ENCODE data around the gene SEZ6. TPM values are rescaled to one million over a fixed set of nuclear protein-coding genes. Genes with fewer than 3 reads are reported as not detected.

Gene SEZ6
- total RNA-seq, 1 experiment from 2014 or later = not detected

DNA sequence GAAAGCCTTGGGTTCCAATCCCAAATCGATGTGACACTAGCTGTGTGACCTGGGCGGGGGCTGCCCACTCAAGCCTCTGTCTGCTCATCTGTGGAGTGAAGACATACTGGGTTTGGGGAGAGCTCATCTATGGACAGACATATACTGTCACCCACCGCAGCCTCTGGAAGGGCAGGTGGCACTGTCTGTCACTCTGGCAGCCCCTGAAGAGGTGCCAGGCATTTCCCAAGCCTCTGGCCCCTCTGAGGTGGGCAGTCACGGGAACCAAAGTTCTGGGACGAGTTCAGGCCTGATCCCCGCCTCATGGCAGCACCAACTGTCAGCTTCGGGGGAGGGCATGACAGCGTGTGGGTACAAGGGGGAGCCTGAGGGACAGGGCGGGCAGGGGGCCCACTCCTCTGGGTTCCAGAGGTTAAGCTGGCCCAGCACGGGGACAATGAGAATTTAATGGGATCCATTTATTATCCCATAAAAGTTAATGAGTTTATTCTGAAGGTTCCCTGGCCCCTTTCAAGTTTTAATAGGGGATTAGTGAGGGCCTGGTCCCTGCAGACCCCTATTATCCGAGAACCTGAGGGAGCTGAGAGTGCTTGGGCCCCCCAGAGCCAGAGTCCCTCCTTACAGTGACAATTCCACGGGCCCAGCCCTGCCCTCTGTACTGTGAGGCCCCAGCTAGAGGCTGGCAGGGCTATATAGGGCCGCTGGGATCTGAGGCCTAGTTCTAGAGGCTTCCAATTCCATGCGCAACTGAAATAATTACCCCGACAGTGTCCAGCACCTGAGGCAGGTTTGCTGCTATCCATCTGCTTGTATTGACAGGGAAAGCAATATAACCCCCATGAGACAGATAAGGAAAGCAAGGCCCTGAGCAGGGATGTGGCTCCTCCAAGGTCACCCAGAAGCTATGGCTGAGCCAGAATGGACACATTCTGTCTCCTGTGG, 18.8 kb downstream of the SEZ6 start:
- Histone ChIP-seq H3F3A (ENCODE audit: insufficient read depth, low read depth) (no peaks in the 10 kb centered on the region), H4K20me1 (ENCODE audit: insufficient read depth) (no peaks in the 10 kb centered on the region), H2AFZ (no peak overlapping the region), H3K4me1 (replicated peaks; ENCODE audit: insufficient read depth) (no peaks in the 10 kb centered on the region), H3K27me3 (ENCODE audit: insufficient read depth, low read depth) (peaks cover 24% of the 10 kb centered on the region; the same call in 1 of the 2 replicates), H3K36me3 (ENCODE audit: low read depth) (no peaks in the 10 kb centered on the region), H3K9me3 (ENCODE audit: insufficient read depth, low read depth) (no peaks in the 10 kb centered on the region), H3K4me3 (no peak overlapping the region), H3K79me2 (ENCODE audit: low read depth) (no peaks in the 10 kb centered on the region), H3K9me2 (ENCODE audit: insufficient read depth) (no peaks in the 10 kb centered on the region), H3K27ac (no peak overlapping the region), H3K4me2 (no peak overlapping the region)
- intact Hi-C loops (cut with micrococcal nuclease; ENCODE audit: unreplicated experiment) = no loop called here
- no TSS peak for BruUV-seq (replicated peaks)
- ChIA-PET CTCF (no interaction called here), POLR2A (ENCODE audit: unreplicated experiment) (no interaction called here)
- TF ChIP-seq, protein P1, sequence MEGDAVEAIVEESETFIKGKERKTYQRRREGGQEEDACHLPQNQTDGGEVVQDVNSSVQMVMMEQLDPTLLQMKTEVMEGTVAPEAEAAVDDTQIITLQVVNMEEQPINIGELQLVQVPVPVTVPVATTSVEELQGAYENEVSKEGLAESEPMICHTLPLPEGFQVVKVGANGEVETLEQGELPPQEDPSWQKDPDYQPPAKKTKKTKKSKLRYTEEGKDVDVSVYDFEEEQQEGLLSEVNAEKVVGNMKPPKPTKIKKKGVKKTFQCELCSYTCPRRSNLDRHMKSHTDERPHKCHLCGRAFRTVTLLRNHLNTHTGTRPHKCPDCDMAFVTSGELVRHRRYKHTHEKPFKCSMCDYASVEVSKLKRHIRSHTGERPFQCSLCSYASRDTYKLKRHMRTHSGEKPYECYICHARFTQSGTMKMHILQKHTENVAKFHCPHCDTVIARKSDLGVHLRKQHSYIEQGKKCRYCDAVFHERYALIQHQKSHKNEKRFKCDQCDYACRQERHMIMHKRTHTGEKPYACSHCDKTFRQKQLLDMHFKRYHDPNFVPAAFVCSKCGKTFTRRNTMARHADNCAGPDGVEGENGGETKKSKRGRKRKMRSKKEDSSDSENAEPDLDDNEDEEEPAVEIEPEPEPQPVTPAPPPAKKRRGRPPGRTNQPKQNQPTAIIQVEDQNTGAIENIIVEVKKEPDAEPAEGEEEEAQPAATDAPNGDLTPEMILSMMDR (conservative IDR thresholded peaks at IDR 0.05) = no peak
- TF ChIP-seq EZH2 (IDR thresholded peaks at IDR 0.05; ENCODE audit: low read depth) = no peak
- no peak for DNase-seq

DNA sequence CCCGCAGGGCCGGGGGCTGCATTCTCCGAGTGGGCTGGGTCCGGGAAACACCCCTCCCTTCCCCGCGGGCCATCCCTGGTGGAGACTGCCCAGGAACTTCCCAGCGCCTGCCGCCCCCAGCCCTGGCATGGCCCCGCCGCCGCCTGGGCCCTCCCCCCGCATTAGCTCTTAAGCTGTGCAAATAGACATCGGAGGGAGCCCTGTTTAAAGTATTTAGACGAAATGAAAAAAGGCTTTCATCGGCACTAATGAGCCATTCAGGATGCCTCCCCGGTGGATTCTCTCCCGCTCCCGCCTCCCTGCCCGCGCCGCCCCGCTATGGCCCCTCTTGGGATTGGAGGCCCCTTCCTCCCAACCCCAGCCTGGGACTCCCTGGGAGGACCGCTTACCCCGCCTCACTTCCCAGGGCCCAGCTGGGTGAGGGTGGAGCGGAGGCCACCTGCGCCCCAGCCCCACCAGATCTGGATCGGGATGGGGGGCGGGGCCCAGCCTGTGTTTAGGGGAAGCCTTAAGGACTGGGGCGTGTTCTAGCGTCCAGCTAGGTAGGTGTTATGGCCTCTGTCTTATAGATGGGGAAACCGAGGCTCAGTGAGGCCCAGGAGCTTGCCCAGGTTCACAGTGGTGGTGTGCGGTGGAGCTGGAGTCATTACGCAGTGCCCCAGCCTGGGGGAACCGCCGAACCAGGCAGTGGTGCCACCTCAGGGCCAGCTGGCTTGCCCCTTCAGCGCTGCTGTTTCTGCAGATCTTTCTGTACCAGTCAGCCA, 19.7 kb downstream of the SEZ6 start:
- Histone ChIP-seq H2AFZ (no peak overlapping the region), H3K4me2 (no peak overlapping the region), H3F3A (ENCODE audit: insufficient read depth, low read depth) (no peaks in the 10 kb centered on the region), H4K20me1 (ENCODE audit: insufficient read depth) (no peaks in the 10 kb centered on the region), H3K4me1 (replicated peaks; ENCODE audit: insufficient read depth) (no peaks in the 10 kb centered on the region), H3K27ac (no peak overlapping the region), H3K27me3 (ENCODE audit: insufficient read depth, low read depth) (peaks cover 24% of the 10 kb centered on the region; the same call in 1 of the 2 replicates), H3K4me3 (no peak overlapping the region), H3K9me2 (ENCODE audit: insufficient read depth) (no peaks in the 10 kb centered on the region), H3K36me3 (ENCODE audit: low read depth) (no peaks in the 10 kb centered on the region), H3K9me3 (ENCODE audit: insufficient read depth, low read depth) (no peaks in the 10 kb centered on the region), H3K79me2 (ENCODE audit: low read depth) (no peaks in the 10 kb centered on the region)
- intact Hi-C loops (cut with micrococcal nuclease; ENCODE audit: unreplicated experiment) = no loop called here
- no TSS peak for BruUV-seq (replicated peaks)
- no peak for DNase-seq
- ChIA-PET CTCF (no interaction called here), POLR2A (ENCODE audit: unreplicated experiment) (no interaction called here)
- TF ChIP-seq EZH2 (IDR thresholded peaks at IDR 0.05; ENCODE audit: low read depth) = no peak
- TF ChIP-seq, protein P1 (conservative IDR thresholded peaks at IDR 0.05) = no peak

GRCh38 chr17:28983286-28984230, 22.3 kb downstream of the SEZ6 start:
- TF ChIP-seq EZH2 (IDR thresholded peaks at IDR 0.05; ENCODE audit: low read depth) = no peak
- TF ChIP-seq, protein P1 (conservative IDR thresholded peaks at IDR 0.05) = no peak
- Histone ChIP-seq H3K9me3 (ENCODE audit: insufficient read depth, low read depth) (no peaks in the 10 kb centered on the region), H3K79me2 (ENCODE audit: low read depth) (no peaks in the 10 kb centered on the region), H3K27me3 (ENCODE audit: insufficient read depth, low read depth) (peaks cover 29% of the 10 kb centered on the region), H3F3A (ENCODE audit: insufficient read depth, low read depth) (no peaks in the 10 kb centered on the region), H3K4me2 (no peak overlapping the region), H3K36me3 (ENCODE audit: low read depth) (no peaks in the 10 kb centered on the region), H3K27ac (no peak overlapping the region), H2AFZ (no peak overlapping the region), H3K9me2 (ENCODE audit: insufficient read depth) (no peaks in the 10 kb centered on the region), H3K4me1 (replicated peaks; ENCODE audit: insufficient read depth) (no peaks in the 10 kb centered on the region), H4K20me1 (ENCODE audit: insufficient read depth) (no peaks in the 10 kb centered on the region), H3K4me3 (no peak overlapping the region)
- CTCF ChIA-PET = no interaction called here
- intact Hi-C loops (cut with micrococcal nuclease; ENCODE audit: unreplicated experiment) = no loop called here
- BruUV-seq (replicated peaks) = no TSS peak
- DNase-seq = no peak
- POLR2A ChIA-PET (ENCODE audit: unreplicated experiment) = no interaction called here

Measured in PC-9 (cell line).